ENCODE measurements around the gene RBMXL2. TPM values are rescaled to one million over a fixed set of nuclear protein-coding genes. Genes with fewer than 3 reads are reported as not detected.

The RBMXL2 gene
- total RNA-seq, result not detected

GRCh38 chr11:7088921-7089320 is at the start of gene RBMXL2:
RBMXL2 (plus strand) TSS chr11:7088998; CDS start chr11:7089121, 123 bp downstream.

Other genes with a start within 250 kb of the RBMXL2 start
- not detected for gene OR10A5, start 243.3 kb upstream of the RBMXL2 start, total RNA-seq
- gene OR10A2, start 225.9 kb upstream of the RBMXL2 start, total RNA-seq, result not detected
- gene OR10A4, start 212.4 kb upstream of the RBMXL2 start, total RNA-seq, result not detected
- not detected for gene OR2D2, start 196.5 kb upstream of the RBMXL2 start, total RNA-seq
- not detected for gene OR2D3, start 168.0 kb upstream of the RBMXL2 start, total RNA-seq
- gene ZNF215, start 162.6 kb upstream of the RBMXL2 start, total RNA-seq, result under 1 TPM; 0.63 to 0.91 TPM
- not detected for gene ZNF214, start 68.7 kb upstream of the RBMXL2 start, total RNA-seq
- gene NLRP14, start 68.5 kb upstream of the RBMXL2 start, total RNA-seq, result under 1 TPM in 1 of 2 experiments, not detected in 1; 0.05 TPM
- gene SYT9, start 162.9 kb downstream of the RBMXL2 start, total RNA-seq, result not detected